ENCODE measurements around the gene APBA1. TPM values are rescaled to one million over a fixed set of nuclear protein-coding genes. Genes with fewer than 3 reads are reported as not detected.

Gene APBA1
- total RNA-seq, 1 donor from 2014 or later: 4.3 TPM

GRCh38 chr9:69678843-69679538 lies 6.8 kb upstream of the APBA1 start:
- H3K27me3 ChIP-seq (ENCODE audit: low read depth): no peaks in the 10 kb centered on the region
- no peak overlapping the region for H3K4me3 ChIP-seq
- peaks cover 5% of the 10 kb centered on the region for H3K4me1 ChIP-seq
- H3K36me3 ChIP-seq: no peaks in the 10 kb centered on the region
- intact Hi-C loops (cut with DNase I): no loop called here
- no peak overlapping the region for H3K27ac ChIP-seq
- DNase-seq: no peak
- ATAC-seq: no peak
- H3K9me3 ChIP-seq: no peaks in the 10 kb centered on the region
- no peak for TF ChIP-seq CTCF (IDR thresholded peaks at IDR 0.05)

GRCh38 chr9:69677931-69678330 lies 5.8 kb upstream of the APBA1 start:
- H3K27me3 ChIP-seq (ENCODE audit: low read depth): no peaks in the 10 kb centered on the region
- no peaks in the 10 kb centered on the region for H3K36me3 ChIP-seq
- no peak for TF ChIP-seq CTCF (IDR thresholded peaks at IDR 0.05)
- no peak overlapping the region for H3K4me3 ChIP-seq
- no peak for ATAC-seq
- DNase-seq: no peak
- intact Hi-C loops (cut with DNase I): no loop called here
- H3K4me1 ChIP-seq: peaks cover 13% of the 10 kb centered on the region
- no peaks in the 10 kb centered on the region for H3K9me3 ChIP-seq
- H3K27ac ChIP-seq: no peak overlapping the region

DNA sequence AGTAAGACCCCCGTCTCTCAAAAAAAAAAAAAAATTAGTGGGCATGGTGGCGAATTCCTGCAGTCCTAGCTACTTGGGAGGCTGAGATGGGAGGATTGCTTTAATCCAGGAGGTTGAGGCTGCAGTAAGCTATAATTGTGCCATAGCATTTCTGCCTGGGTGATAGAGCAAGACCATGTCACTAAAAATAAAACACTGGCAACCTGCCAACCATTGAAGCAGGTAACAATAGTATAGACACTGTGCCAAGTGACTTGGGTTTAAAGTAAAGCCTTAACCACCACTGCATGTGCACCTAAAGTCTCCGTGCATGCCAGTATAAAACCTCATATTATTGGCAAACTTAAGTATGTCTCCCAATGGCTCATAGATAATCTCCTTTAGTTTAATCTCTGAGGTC lies 3.4 kb upstream of the APBA1 start:
- intact Hi-C loops (cut with DNase I): no loop called here
- Histone ChIP-seq H3K27ac (no peak overlapping the region), H3K36me3 (no peaks in the 10 kb centered on the region), H3K4me1 (peaks cover 13% of the 10 kb centered on the region), H3K4me3 (no peak overlapping the region), H3K27me3 (ENCODE audit: low read depth) (no peaks in the 10 kb centered on the region), H3K9me3 (no peaks in the 10 kb centered on the region)
- no peak for ATAC-seq
- no peak for TF ChIP-seq CTCF (IDR thresholded peaks at IDR 0.05)
- no peak for DNase-seq

GRCh38 chr9:69674716-69675438 lies 2.7 kb upstream of the APBA1 start:
- peak in 1 of 2 donors; percentile 48 for ATAC-seq
- no peak for DNase-seq
- H3K4me3 ChIP-seq: no peak overlapping the region
- no peaks in the 10 kb centered on the region for H3K36me3 ChIP-seq
- peaks cover 13% of the 10 kb centered on the region for H3K4me1 ChIP-seq
- peak overlapping the region; percentile 1 for H3K27ac ChIP-seq
- no peaks in the 10 kb centered on the region for H3K9me3 ChIP-seq
- intact Hi-C loops (cut with DNase I): no loop called here
- TF ChIP-seq CTCF (IDR thresholded peaks at IDR 0.05): no peak
- no peaks in the 10 kb centered on the region for H3K27me3 ChIP-seq (ENCODE audit: low read depth)

DNA sequence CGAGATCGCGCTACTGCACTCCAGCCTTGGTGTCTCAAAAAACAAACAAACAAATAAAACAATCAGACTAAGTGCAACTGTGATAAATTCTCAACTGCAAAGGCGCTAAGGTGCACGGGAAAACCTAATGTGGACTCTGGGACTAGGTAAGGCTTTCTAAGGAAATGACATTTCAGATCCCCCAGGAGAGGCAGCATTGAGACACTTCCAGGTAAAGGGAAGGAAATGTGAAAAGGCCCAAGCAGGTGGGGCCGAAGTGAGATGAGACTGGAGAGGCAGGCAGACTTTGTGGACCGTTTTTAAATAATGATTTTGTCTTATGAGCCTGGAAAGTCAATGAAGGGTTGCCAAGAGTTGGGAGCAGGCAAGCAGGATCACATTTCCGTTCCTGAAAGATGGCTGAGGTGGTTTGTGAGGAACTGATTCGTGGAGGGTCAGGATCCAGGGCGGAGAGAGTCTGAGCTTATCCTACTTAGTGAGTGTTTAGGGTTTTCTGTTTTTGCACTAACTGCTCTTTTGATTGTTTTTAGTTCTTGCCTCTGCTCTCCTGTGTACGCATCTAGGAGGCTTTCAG lies 2.0 kb upstream of the APBA1 start:
- Histone ChIP-seq H3K4me3 (no peak overlapping the region), H3K4me1 (peaks cover 13% of the 10 kb centered on the region), H3K9me3 (no peaks in the 10 kb centered on the region), H3K27me3 (ENCODE audit: low read depth) (no peaks in the 10 kb centered on the region), H3K36me3 (no peaks in the 10 kb centered on the region), H3K27ac (peak overlapping the region; percentile 1)
- intact Hi-C loops (cut with DNase I): no loop called here
- ATAC-seq (no peak), DNase-seq (no peak)
- TF ChIP-seq CTCF (IDR thresholded peaks at IDR 0.05): no peak
